GM21528 (cell line): ENCODE data around the gene PRR36.
A peak's percentile ranks its signal among the peaks of the same experiment; 100 is the strongest.

Experiments
- ATAC-seq: cut with Tn5 transposase; IDR thresholded peaks from one replicate; pipeline ENCODE4 v1.9.1; 2021; ENCODE audit warnings: mild to moderate bottlenecking, moderate library complexity; ENCODE audit not compliant: unreplicated experiment, low FRiP score

Gene PRR36

GRCh38 chr19:7914099-7914498 lies 39.9 kb upstream of the PRR36 start:
- ATAC-seq = no peak

DNA sequence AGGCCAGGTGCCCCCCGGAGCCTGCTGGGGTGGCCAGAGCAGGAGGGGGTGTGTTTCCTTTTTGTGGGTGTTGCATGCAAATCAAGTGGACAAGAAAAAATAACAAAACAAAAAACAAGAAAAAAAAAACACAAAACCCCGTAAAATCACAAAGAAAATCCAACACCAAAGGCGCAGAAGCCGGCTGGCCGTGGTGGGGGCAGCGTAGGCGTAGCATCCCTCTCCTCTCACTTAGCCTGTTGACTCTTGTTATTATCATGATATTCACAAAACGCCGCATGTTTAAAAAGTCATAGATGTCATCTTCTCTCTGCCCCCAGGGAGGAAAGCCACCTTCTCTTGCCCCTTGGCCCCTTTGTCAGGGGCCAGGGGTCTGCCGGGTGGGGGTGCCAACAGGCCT lies 39.5 kb upstream of the PRR36 start:
- ATAC-seq = no peak

DNA sequence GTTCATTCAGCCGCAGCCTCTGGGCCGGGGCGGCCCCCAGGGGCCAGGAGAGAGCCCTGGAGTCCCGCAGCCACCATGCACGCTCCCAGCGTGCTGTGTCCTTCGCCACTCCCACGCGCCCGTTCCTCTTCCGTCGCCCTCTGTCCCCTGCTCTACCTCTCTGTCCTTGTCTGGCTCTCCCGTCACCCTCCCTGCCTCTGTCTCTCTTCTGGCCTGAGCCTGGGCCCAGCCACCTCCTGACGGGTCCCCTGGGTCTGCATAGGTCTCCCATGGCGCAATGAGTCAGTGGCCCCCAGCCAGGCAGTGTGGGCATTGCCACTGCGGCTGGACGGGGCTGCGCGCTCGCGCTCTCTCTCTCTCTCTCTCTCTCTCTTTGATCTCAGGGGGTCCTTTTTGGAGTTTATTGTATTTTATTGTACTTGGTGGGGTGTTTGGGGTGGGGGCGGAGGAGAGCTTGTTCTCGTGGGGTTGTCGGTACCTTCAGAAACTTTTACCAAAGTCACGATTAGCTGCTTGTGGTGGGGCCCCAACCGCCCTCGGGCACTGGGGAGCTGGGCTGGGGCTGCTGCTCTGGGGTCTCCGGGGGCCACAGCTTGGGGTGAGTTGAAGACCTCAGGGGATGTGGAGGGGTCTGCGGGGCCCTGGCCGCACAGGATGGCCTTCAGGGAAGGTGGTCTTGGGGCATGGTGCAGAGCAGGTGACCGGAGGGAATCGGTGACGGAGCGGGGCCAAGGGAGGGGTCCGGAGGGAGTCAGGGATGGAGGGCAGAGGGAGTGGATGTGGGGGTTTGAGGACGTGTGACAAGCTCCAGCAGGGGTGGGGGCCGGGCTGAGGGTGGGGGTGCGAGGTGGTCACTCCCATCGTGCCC lies 38.7 kb upstream of the PRR36 start:
- no peak for ATAC-seq

DNA sequence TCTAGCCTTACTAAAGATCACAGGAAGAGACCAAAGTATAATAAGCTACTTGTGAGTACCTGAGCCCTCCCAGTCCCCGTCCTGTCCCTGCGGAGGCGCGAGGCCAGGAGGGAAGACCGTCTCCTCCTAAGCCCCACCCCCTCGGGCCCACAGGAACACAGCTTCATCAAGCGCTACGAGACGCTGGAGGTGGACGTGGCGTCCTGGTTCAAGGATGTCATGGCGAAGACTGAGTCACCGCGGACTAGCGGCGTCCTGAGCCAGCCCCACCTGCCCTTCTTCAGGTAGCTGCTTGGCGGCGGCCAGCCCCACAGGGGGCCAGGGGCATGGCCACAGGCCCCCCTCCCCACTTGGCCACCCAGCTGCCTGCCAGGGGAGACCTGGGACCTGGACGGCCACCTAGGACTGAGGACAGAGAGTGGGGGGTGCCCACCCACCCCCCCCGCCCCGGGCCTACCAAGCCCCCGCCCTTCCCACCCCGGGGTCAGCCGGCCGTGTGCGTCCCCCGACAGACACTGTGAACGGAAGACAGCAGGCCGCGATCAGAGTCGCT lies 38.0 kb upstream of the PRR36 start:
- no peak for ATAC-seq

DNA sequence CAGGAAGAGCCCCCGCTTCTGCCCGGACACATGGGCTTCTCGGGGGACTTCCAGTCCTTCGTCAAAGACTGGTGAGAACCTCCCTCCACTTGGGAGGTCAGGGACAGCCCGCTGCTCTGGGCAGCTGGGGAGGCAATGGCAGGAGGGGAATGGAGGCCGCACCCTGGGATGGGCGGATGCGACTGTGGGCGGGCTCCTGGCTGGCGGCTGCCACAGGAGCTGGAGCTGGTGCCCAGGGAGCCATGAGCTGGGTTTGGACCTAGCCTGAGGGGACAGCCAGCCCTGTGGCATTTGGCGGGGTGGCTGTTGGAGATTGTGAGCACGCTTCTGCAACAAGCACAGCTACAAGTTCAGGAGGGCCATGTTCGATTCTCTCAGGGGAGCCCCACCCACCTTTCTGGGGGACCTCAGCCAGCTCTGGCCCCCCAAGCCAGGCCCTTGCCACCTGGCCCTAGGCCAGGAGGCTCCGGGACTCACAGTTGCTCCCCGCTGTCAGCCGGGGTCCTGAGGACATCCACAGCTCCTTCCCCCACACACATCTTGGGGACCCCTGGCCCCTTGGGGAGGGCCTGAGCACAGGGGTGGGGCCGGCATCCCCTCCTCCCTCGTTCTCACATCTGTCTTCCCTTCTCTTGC lies 37.4 kb upstream of the PRR36 start:
- no peak for ATAC-seq

DNA sequence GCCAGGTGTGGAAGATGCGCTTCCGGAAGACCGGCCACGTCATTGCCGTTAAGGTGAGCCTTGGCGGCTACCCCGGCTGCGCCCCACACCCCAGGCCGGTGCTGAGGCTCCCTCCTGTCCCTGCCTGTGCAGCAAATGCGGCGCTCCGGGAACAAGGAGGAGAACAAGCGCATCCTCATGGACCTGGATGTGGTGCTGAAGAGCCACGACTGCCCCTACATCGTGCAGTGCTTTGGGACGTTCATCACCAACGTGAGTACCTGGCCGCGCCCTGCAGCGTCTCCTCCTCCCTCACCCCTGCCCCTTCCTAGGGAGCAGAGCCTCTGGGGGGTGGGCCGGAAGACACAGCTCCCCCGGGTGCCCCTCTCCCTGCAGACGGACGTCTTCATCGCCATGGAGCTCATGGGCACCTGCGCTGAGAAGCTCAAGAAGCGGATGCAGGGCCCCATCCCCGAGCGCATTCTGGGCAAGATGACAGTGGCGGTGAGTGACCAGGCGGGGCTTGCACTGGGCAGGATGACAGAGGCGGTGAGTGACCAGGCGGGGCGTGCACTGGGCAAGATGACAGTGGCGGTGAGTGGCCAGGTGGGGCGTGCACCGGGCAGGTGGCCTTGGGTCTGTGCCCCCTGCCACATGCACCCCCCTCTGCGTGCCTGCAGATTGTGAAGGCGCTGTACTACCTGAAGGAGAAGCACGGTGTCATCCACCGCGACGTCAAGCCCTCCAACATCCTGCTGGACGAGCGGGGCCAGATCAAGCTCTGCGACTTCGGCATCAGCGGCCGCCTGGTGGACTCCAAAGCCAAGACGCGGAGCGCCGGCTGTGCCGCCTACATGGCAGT lies 36.4 kb upstream of the PRR36 start:
- ATAC-seq = no peak

DNA sequence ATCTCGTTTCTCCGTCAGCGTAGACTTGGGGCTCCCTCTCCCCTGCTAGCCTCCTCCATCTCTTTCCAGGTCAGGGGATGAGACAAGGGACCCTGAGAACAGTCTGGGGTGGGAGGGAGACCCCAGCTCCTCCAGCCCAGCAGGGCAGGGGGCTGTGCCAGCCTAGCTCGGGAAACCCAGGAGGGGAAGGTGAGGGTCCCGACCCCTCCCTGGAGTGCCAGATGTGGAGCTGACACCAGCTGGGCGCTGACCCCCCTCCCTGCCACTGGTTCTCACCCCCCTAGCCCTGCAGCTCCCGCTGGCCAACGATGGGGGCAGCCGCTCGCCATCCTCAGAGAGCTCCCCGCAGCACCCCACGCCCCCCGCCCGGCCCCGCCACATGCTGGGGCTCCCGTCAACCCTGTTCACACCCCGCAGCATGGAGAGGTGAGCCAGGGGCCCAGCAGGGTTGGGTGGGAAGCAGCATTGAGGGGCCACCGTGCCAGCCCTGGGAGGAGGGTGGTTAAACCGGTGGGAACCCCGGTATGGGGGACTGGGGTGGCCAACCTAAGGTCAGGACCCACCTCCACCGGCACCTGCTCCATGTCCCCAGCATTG lies 35.4 kb upstream of the PRR36 start:
- ATAC-seq = no peak

GRCh38 chr19:7908742-7909461 lies 34.7 kb upstream of the PRR36 start:
- no peak for ATAC-seq

DNA sequence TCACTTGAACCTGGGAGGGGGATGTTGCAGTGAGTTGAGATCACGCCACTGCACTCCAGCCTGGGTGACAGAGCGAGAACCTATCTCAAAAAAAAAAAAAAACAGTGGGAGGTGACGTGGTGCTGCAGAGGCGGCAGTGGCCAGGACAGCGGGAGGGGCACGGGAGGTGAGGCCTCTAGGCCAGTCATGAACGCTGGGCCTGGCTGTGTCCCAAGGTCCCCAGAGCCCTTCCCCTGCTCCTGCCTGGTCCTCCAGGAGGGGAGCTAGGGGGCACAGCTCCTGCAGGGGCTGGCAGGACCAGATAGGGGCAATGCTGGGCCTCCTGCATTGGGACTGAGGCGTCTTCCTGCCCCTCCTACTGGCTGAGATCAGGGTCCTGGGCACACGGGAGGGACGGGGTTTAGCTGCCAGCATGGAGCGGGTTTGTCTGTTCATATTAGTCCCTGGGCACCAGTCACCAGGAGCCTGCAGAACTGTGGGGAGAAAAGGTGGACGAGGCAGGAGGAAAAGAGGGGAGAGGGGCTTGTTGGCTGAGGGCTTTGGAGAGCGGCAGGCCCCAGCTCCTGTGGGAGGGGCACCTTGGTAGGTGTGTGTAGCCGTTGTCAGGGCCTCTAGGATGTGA lies 34.0 kb upstream of the PRR36 start:
- ATAC-seq = no peak

GRCh38 chr19:7907544-7907943 lies 33.4 kb upstream of the PRR36 start:
- ATAC-seq = no peak

GRCh38 chr19:7907122-7907521 lies 32.9 kb upstream of the PRR36 start:
- no peak for ATAC-seq

DNA sequence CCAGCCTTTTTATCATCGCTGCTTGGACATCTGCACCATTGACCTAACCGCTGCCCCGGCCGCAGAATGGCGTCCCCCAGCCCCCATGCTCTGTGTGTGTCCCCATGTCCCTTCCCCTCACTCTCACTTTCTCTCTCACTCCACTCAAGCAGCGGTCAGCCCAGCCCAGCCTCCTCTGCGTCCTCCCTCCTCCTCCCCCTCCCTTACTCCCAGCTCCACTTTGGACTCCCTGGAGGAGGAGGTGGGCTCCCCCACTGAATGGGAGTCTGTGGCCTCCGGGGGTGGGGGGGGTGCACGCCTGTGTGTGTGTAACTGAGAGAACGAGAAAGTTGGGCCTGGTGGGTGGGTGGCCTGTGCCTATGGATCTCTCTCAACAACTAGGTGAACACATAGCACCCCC lies 31.7 kb upstream of the PRR36 start:
- no peak for ATAC-seq

DNA sequence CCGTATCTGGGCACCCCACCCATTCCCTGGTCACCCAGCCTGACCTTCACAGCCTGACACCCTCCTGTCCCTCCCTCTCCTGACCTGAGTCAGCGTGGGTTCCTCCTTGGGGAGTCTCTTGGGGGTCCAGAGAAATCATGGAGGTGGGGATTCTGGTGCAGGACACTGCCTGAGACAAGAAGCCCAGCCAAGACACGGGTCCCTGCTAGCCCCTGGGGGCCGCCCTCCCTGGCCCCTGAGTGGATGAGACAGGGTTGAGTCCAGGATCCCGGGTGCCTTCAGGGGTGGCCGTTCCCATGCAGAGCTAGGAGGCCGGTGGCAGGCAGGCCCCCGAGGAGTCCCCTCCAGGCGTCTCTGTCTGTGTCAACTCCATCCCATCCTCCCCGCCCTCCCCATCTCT lies 31.1 kb upstream of the PRR36 start:
- ATAC-seq = no peak

- peak; percentile 29 for ATAC-seq
Observed at GRCh38 chr19:7904074-7905020, 30.2 kb upstream of the PRR36 start.

GRCh38 chr19:7903244-7904073 lies 29.3 kb upstream of the PRR36 start, which contains the start of gene MAP2K7:
Gene MAP2K7 (plus strand): TSS chr19:7903877. CDS start chr19:7903945, 68 bp downstream.
- peak; percentile 77 for ATAC-seq

- peak; percentile 9 for ATAC-seq
Observed at GRCh38 chr19:7902796-7903243, 28.6 kb upstream of the PRR36 start.

DNA sequence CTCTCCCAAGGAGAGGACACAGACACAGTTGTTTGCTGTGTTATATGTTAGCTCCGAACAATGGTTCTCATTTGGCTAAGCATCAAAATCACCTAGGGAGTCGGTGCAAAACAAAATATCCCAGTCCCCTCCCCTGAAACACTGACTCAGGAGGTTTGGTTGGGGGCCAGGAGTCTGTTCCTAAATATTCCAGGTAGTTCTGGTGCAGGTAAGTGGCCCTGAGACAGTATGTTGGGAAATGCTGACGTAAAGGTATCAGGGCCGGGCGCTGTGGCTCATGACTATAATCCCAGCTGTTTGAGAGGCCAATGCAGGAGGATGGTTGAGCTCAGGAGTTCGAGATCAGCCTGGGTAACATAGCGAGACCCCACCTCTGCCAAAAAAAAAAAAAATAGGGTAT lies 27.1 kb upstream of the PRR36 start:
- no peak for ATAC-seq
